Fibroblast of lung (primary cell): Measurements from ENCODE around the gene PTPRE.

Experiments
- CTCF ChIP-seq, 2 donors: IDR thresholded peaks in 1 of 2; conservative IDR thresholded peaks in 1 of 2; 1 replicate in 1 of 2; 2 replicates in 1 of 2; pipeline ENCODE4 v1.5.1; 2011 to 2012; ENCODE audit warnings: low read length in 2 of 2, control low read depth in 1 of 2, inconsistent platforms in 1 of 2, low read depth in 1 of 2, mild to moderate bottlenecking in 1 of 2
- EZH2 ChIP-seq: IDR thresholded peaks from 2 replicates; pipeline ENCODE4 v1.5.1; 2012; ENCODE audit warnings: low read length, control low read depth, mild to moderate bottlenecking; ENCODE audit errors: missing control alignments

DNA sequence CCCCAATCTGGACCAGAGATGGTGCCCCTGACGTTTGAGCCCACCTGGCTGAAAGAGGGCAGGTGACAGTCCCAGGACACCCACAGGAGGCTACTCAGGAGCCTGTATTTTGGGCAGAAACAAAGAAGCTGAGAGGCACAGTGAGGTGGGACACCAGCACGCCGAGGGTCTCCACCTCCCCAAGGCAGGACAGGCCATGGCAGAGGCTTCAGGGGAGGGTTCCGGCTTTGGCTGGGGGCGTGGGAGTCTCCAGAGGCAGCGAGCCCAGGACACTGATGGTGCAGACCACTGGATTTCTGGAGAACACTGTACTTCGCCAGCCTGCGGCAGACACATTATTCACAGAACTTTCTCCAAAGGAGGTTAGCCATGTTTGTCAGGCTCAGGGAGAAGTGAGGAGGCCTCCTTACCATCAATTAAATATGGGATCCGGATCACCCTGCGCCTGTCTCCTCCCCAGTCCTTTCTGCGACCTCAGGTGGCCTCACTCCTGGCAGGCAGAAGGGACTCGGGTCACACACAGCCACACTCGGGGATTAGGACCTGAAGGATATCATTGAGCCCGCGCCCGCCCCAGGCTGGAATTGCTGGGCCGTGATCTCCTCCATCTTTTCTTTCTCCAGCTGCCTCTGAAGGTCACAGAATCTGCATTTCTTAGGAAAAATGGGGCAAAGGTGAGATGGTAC is 121.1 kb downstream of the PTPRE start:
- TF ChIP-seq CTCF (conservative IDR thresholded peaks at IDR 0.05 in 1 of 2, IDR thresholded peaks at IDR 0.05 in 1 of 2; ENCODE audit: low read depth in 1 of 2, low read length in 2 of 2) = no peak
- TF ChIP-seq EZH2 = no peak
